K562 (cell line): ENCODE data around the gene TJP3. TPM values are rescaled to one million over a fixed set of nuclear protein-coding genes. Genes with fewer than 3 reads are reported as not detected.
A peak's percentile ranks its signal among the peaks of the same experiment; 100 is the strongest.

Experiments
- ATAC-seq: fragments of 200-7000 bp; cut with Tn5 transposase; 3 replicates; pipeline ENCODE4 v1.9.1; 2020; ENCODE audit warnings: moderate library complexity
- BruUV-seq: library from RNA; stranded (reverse); fragments of 400-500 nt; replicated peaks from 2 replicates; lab custom pipeline; 2021; lab: Mats Ljungman, UMichigan
- CTCF ChIA-PET: fragments of 300-600 bp; formaldehyde crosslinking; extraction: SDS; loops from one replicate; lab custom pipeline; 2021; ENCODE audit warnings: low intra/inter-chr PET ratio; lab: Yijun Ruan, JAX
- POLR2A ChIA-PET: fragments of 300-600, 350-650 bp; sonication (Branson Sonifier 250); formaldehyde crosslinking; extraction: SDS; loops from one replicate; lab custom pipeline; 2021; ENCODE audit warnings: antibody characterized with exemption, inconsistent platforms; lab: Yijun Ruan, JAX
- DNase-seq, 4 experiments: peaks; one replicate each; pipeline versions ENCODE4 v3.0.0 to v3.0.0-alpha.2; 2011 to 2018; ENCODE audit warnings: low spot score in 3 of 4, mixed read lengths in 3 of 4; ENCODE audit errors: extremely low read depth in 1 of 4
- FAIRE-seq: peaks from 2 replicates; lab custom pipeline; 2011; peaks lifted over from hg19 to GRCh38; lab: Jason Lieb, UNC
- H2AFZ ChIP-seq: 2 replicates; pipeline ENCODE4 v1.6.0; 2011; ENCODE audit warnings: low read depth, low read length, control low read depth, inconsistent platforms
- H3K27ac ChIP-seq: fragments of 200-600 bp; 3 replicates; pipeline ENCODE4 v1.8.0; 2011; ENCODE audit warnings: low read depth, mild to moderate bottlenecking, control low read depth, inconsistent platforms, low read length, moderate library complexity, mixed read lengths; ENCODE audit errors: extremely low read depth
- H3K27me3 ChIP-seq, 2 experiments: fragments of 300-600 bp in 1 of 2; 2 replicates in 1 of 2; 3 replicates in 1 of 2; pipeline versions ENCODE4 v1.6.0 to v1.8.0; 2011; ENCODE audit warnings: inconsistent platforms in 2 of 2, low read length in 2 of 2, mild to moderate bottlenecking in 1 of 2, mixed read lengths in 1 of 2, moderate library complexity in 1 of 2; ENCODE audit not compliant: control insufficient read depth in 2 of 2, insufficient read depth in 2 of 2
- H3K36me3 ChIP-seq: fragments of 300-600 bp; 3 replicates; pipeline ENCODE4 v1.8.0; 2011; ENCODE audit warnings: mild to moderate bottlenecking, low read length, inconsistent platforms; ENCODE audit not compliant: control insufficient read depth, insufficient read depth
- H3K4me1 ChIP-seq, 2 experiments: fragments of 200-600 bp in 1 of 2; replicated peaks in 1 of 2; 2 replicates in 1 of 2; 3 replicates in 1 of 2; pipeline versions ENCODE4 v1.5.1 to v1.8.0; 2011; ENCODE audit warnings: inconsistent platforms in 2 of 2, low read length in 2 of 2, mild to moderate bottlenecking in 1 of 2, mixed read lengths in 1 of 2, moderate library complexity in 1 of 2; ENCODE audit not compliant: control insufficient read depth in 2 of 2, insufficient read depth in 2 of 2
- H3K4me2 ChIP-seq: 2 replicates; pipeline ENCODE4 v1.6.1; 2011; ENCODE audit warnings: low read length, control low read depth, inconsistent platforms, mixed read lengths; ENCODE audit not compliant: insufficient read depth
- H3K4me3 ChIP-seq: fragments of 200-600 bp; sonication (generic), shearing (Covaris generic); 2 replicates; pipeline ENCODE4 v1.5.1; 2016; ENCODE audit warnings: control low read depth, inconsistent platforms
- H3K79me2 ChIP-seq: fragments of 200-600 bp; 3 replicates; pipeline ENCODE4 v1.8.0; 2011; ENCODE audit warnings: low read length, inconsistent platforms; ENCODE audit not compliant: control insufficient read depth, insufficient read depth
- H3K9ac ChIP-seq, 2 experiments: 2 replicates each; pipeline versions ENCODE4 v1.6.0 to v1.6.1; 2011; ENCODE audit warnings: low read depth in 2 of 2, low read length in 2 of 2, control low read depth in 1 of 2, inconsistent platforms in 1 of 2, mild to moderate bottlenecking in 1 of 2, mixed read lengths in 1 of 2; ENCODE audit not compliant: insufficient read depth in 1 of 2
- H3K9me1 ChIP-seq: one replicate; pipeline ENCODE4 v1.6.0; 2011; ENCODE audit warnings: inconsistent platforms, mild to moderate bottlenecking, low read length, moderate library complexity; ENCODE audit not compliant: control insufficient read depth, insufficient read depth
- H3K9me3 ChIP-seq: replicated peaks from 2 replicates; pipeline ENCODE4 v1.5.1; 2011; ENCODE audit warnings: low read depth, low read length, inconsistent platforms; ENCODE audit not compliant: control insufficient read depth, insufficient read depth
- H4K20me1 ChIP-seq: replicated peaks from 2 replicates; pipeline ENCODE4 v1.6.1; 2011; ENCODE audit warnings: low read length, inconsistent platforms, mixed read lengths; ENCODE audit not compliant: control insufficient read depth, insufficient read depth
- BCOR ChIP-seq: fragments of 450-650 bp; IDR thresholded peaks from 2 replicates; pipeline ENCODE4 v1.6.1; 2016
- MAFG ChIP-seq: fragments of 450-650 bp; conservative IDR thresholded peaks from 2 replicates; pipeline ENCODE4 v1.6.1; 2016; ENCODE audit warnings: missing genetic modification characterization, missing compliant biosample characterization
- POLR2AphosphoS2 ChIP-seq: IDR thresholded peaks from 2 replicates; pipeline ENCODE4 v1.6.1; 2012; ENCODE audit warnings: low read length, improper control_type of control experiment
- RBM25 ChIP-seq: fragments of 200-400 bp; formaldehyde crosslinking; IDR thresholded peaks from 2 replicates; pipeline ENCODE4 v1.6.1; 2018; ENCODE audit warnings: low read length, low read depth, moderate library complexity; ENCODE audit not compliant: severe bottlenecking
- SMARCA4 ChIP-seq: fragments of 450-650 bp; IDR thresholded peaks from 2 replicates; pipeline ENCODE4 v1.6.1; 2016
- SMARCA5 ChIP-seq: fragments of 450-650 bp; IDR thresholded peaks from 2 replicates; pipeline ENCODE4 v1.6.1; 2016
- SREBF1 ChIP-seq: fragments of 150-350 bp; IDR thresholded peaks from 2 replicates; pipeline ENCODE4 v1.6.1; 2014; ENCODE audit warnings: antibody characterized with exemption, low read depth, low read length, borderline replicate concordance
- SRSF1 ChIP-seq: fragments of 200-400 bp; formaldehyde crosslinking; IDR thresholded peaks from 2 replicates; pipeline ENCODE4 v1.6.1; 2017; ENCODE audit warnings: mild to moderate bottlenecking, low read depth, low read length, moderate library complexity
- ZBTB17 ChIP-seq: fragments of 450-650 bp; formaldehyde crosslinking; IDR thresholded peaks from 2 replicates; pipeline ENCODE4 v1.4.0; 2020; ENCODE audit warnings: mild to moderate bottlenecking
- ZNF384 ChIP-seq: IDR thresholded peaks from 2 replicates; pipeline ENCODE4 v1.6.1; 2012; ENCODE audit warnings: low read depth, low read length, improper control_type of control experiment
- ZNF778 ChIP-seq: fragments of 450-650 bp; formaldehyde crosslinking; IDR thresholded peaks from 2 replicates; pipeline ENCODE4 v1.4.0; 2020; ENCODE audit warnings: mild to moderate bottlenecking, moderate library complexity
- WGBS: fragments of 100-300 bp; shearing (Covaris generic); methylation state at CpG from one replicate; pipeline ENCODE4 v1.1.6; 2016; ENCODE audit warnings: low coverage, mixed read lengths; ENCODE audit not compliant: insufficient coverage; ENCODE audit errors: missing lambda C conversion rate; 5-methylcytosine and 5-hydroxymethylcytosine counted together
- in situ Hi-C: fragments of 300-500 bp; cut with MboI; formaldehyde crosslinking; loops from 4 replicates; pipeline ENCODE4 v1.15.0; 2018; ENCODE audit warnings: inconsistent platforms, mixed read lengths
- intact Hi-C: fragments of 100-400 bp; cut with micrococcal nuclease; formaldehyde crosslinking; loops from 2 replicates; pipeline ENCODE4 v1.14.2; 2022
- polyA plus RNA-seq, 8 experiments: library from polyadenylated mRNA; depleted of rRNA in 4 of 8; stranded (reverse) in 5 of 8; unstranded in 3 of 8; fragments of >200 nt; fragmentation: Nextera tagmentation in 2 of 8; fragmentation: Illumina TruSeq in 1 of 8; extraction: Ambion mirVana in 2 of 8; extraction: Trizol in 1 of 8; gene quantifications; 2 replicates each; pipeline versions ENCODE4 v1.2.1 to v1.2.3, GENCODE V29; 2011 to 2014; ENCODE audit warnings: inconsistent platforms in 1 of 8, missing spikeins in 1 of 8
- total RNA-seq, 7 experiments: library from RNA; depleted of rRNA in 6 of 7; stranded (reverse); fragments of >200 nt in 6 of 7; fragmentation: Illumina TruSeq in 2 of 7; extraction: Trizol in 2 of 7; gene quantifications; 2 replicates each; pipeline versions ENCODE4 v1.2.1 to v1.2.3, GENCODE V29; 2011 to 2021; ENCODE audit warnings: low replicate concordance in 1 of 7
- TF ChIP-seq, protein P1 (sequence below): fragments of 450-650 bp; IDR thresholded peaks from 2 replicates; pipeline ENCODE4 v1.6.1; 2016; ENCODE audit warnings: antibody characterized with exemption
- TF ChIP-seq, protein P2 (sequence below): sonication (generic); formaldehyde crosslinking; IDR thresholded peaks from 2 replicates; pipeline ENCODE4 v1.9.0; 2022; ENCODE audit warnings: mild to moderate bottlenecking, missing genetic modification reagents
- TF ChIP-seq, protein P3 (sequence below): fragments of 250-450 bp; sonication (Bioruptor Pico); IDR thresholded peaks from 2 replicates; pipeline ENCODE4 v1.4.0; 2020

TJP3 gene
- total and polyA plus RNA-seq, 9 of the 15 experiments (the other 6 are each of a cell fraction or from before 2014, with no cell fraction given): 0.11 to 2.4 (median 0.57) TPM; not detected in 1

DNA sequence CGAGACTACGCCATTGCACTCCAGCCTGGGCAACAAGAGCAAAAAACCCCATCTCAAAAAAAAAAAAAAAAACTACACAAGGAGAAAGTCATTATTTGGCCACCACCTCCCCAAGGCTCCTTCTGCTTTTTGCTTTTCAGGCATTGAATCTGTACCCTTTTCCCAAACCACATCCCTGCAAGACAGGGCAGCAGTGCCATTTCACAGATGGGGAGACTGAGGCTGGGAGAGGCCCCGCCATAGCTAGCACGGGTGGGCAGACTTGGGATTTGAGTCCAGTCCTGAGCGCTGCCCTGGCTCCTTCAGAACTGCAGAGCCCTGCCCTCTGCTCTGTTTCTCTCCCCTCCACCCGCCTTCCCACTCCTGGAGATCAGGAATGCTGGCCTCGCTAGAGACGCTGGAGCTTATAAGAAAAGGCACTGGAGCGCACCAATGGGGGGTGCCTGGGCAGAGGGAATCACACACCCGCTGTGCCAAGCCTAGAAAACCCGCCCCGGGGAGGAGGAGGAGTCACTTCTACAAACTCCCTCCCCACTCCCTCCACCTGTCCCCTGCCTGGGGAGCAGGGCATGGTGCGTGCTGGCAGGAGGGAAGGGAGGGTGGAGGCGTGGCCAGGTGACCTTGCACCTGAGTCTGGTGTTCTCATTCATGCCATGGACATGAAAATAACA lies 17.6 kb downstream of the TJP3 start:
- BruUV-seq: no TSS peak
- in situ Hi-C loops: no loop called here
- no peaks in the 10 kb centered on the region for H3K9me3 ChIP-seq
- H3K36me3 ChIP-seq: no peaks in the 10 kb centered on the region
- intact Hi-C loops: no loop called here
- FAIRE-seq (no peak), ATAC-seq (no peak), DNase-seq (peak in 1 of 4 experiments; percentile 8)
- CTCF ChIA-PET: no interaction called here
- peaks cover 2 to 30% of the 10 kb centered on the region in 2 experiments; a peak in 3 of 5 replicates for H3K4me1 ChIP-seq
- H3K27ac ChIP-seq: no peak overlapping the region
- H3K79me2 ChIP-seq: no peaks in the 10 kb centered on the region
- POLR2A ChIA-PET: interaction anchor here (0.7 kb wide), 1 partner anchor 9 kb away, joined by 3 read pairs; no protein-coding TSS in a partner anchor
- TF ChIP-seq BCOR (peak; percentile 62; the same call in 1 of the 2 replicates), SRSF1 (no peak), ZBTB17 (no peak), SMARCA5 (0 out of 2 replicates have a peak, but pooled peaks have one; percentile 31), RBM25 (peak; percentile 73)
- H3K27me3 ChIP-seq: no peaks in the 10 kb centered on the region
- no peaks in the 10 kb centered on the region for H4K20me1 ChIP-seq
- 19% methylated on average over 8 of the region's 14 CpGs for WGBS
- H2AFZ ChIP-seq: no peak overlapping the region
- H3K4me2 ChIP-seq: no peak overlapping the region
- no peaks in the 10 kb centered on the region for H3K9me1 ChIP-seq
- H3K4me3 ChIP-seq: no peak overlapping the region
- H3K9ac ChIP-seq: no peak overlapping the region

DNA sequence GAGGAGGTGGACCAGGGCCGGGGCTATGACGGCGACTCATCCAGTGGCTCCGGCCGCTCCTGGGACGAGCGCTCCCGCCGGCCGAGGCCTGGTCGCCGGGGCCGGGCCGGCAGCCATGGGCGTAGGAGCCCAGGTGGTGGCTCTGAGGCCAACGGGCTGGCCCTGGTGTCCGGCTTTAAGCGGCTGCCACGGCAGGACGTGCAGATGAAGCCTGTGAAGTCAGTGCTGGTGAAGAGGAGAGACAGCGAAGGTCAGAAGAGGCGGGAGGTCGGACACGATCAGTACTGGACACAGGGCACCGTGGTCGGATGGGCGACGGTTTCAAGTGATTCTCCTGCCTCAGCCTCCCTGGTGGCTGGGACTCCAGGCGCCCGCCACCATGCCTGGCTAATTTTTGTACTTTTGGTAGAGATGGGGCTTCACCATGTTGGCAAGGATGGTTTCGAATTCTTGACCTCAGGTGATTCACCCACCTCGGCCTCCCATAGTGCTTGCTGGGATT lies 22.3 kb downstream of the TJP3 start:
- no peaks in the 10 kb centered on the region for H4K20me1 ChIP-seq
- H3K27me3 ChIP-seq: no peaks in the 10 kb centered on the region
- intact Hi-C loops (no loop called here), in situ Hi-C loops (no loop called here)
- no peak overlapping the region for H3K9ac ChIP-seq
- peaks cover 5 to 21% of the 10 kb centered on the region in 2 experiments; a peak in 4 of 5 replicates for H3K4me1 ChIP-seq
- H3K27ac ChIP-seq: no peak overlapping the region
- no peaks in the 10 kb centered on the region for H3K9me1 ChIP-seq
- FAIRE-seq: no peak
- H3K79me2 ChIP-seq: no peaks in the 10 kb centered on the region
- no TSS peak for BruUV-seq
- H3K9me3 ChIP-seq: no peaks in the 10 kb centered on the region
- no peak for DNase-seq
- no peaks in the 10 kb centered on the region for H3K36me3 ChIP-seq
- no peak for ATAC-seq
- H3K4me3 ChIP-seq: no peak overlapping the region
- POLR2A ChIA-PET: interaction anchor here (0.6 to 0.7 kb wide), 2 partner anchors 13 to 26 kb away, joined by 3 to 5 read pairs; no protein-coding TSS in a partner anchor
- H2AFZ ChIP-seq: 0 out of 2 replicates have a peak overlapping the region, but pooled peaks have one; percentile 32
- CTCF ChIA-PET: no interaction called here
- H3K4me2 ChIP-seq: no peak overlapping the region
- 63% methylated on average over 25 of the region's 32 CpGs for WGBS
- TF ChIP-seq POLR2AphosphoS2: no peak
- TF ChIP-seq MAFG: no peak
- TF ChIP-seq, protein P1, sequence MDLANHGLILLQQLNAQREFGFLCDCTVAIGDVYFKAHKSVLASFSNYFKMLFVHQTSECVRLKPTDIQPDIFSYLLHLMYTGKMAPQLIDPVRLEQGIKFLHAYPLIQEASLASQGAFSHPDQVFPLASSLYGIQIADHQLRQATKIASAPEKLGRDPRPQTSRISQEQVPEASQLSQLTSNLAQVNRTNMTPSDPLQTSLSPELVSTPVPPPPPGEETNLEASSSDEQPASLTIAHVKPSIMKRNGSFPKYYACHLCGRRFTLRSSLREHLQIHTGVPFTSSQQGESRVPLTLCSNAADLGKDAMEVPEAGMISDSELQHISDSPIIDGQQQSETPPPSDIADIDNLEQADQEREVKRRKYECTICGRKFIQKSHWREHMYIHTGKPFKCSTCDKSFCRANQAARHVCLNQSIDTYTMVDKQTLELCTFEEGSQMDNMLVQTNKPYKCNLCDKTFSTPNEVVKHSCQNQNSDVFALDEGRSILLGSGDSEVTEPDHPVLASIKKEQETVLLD: no peak
- TF ChIP-seq SREBF1: no peak
- no peak for TF ChIP-seq ZNF778 (CRISPR knock-in tag)
- no peak for TF ChIP-seq SMARCA4
- TF ChIP-seq, protein P2, sequence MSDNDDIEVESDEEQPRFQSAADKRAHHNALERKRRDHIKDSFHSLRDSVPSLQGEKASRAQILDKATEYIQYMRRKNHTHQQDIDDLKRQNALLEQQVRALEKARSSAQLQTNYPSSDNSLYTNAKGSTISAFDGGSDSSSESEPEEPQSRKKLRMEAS: no peak
- no peak for TF ChIP-seq ZNF384
- TF ChIP-seq, protein P3, sequence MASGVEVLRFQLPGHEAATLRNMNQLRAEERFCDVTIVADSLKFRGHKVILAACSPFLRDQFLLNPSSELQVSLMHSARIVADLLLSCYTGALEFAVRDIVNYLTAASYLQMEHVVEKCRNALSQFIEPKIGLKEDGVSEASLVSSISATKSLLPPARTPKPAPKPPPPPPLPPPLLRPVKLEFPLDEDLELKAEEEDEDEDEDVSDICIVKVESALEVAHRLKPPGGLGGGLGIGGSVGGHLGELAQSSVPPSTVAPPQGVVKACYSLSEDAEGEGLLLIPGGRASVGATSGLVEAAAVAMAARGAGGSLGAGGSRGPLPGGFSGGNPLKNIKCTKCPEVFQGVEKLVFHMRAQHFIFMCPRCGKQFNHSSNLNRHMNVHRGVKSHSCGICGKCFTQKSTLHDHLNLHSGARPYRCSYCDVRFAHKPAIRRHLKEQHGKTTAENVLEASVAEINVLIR (CRISPR knock-in tag): no peak
